Islet of Langerhans (tissue), 1 donor: ENCODE data around the gene GIT2.
"Not testable (repeated sequence)": the region's sequence is repeated elsewhere in the genome, so short reads cannot be mapped to it uniquely, and the experiment has no call there.

ENCODE experiments used
- FAIRE-seq: peaks from one replicate; lab custom pipeline; 2011; peaks lifted over from hg19 to GRCh38; lab: Jason Lieb, UNC

GIT2 gene

GRCh38 chr12:109944561-109945359 is 51.4 kb downstream of the GIT2 start:
- no peak for FAIRE-seq

DNA sequence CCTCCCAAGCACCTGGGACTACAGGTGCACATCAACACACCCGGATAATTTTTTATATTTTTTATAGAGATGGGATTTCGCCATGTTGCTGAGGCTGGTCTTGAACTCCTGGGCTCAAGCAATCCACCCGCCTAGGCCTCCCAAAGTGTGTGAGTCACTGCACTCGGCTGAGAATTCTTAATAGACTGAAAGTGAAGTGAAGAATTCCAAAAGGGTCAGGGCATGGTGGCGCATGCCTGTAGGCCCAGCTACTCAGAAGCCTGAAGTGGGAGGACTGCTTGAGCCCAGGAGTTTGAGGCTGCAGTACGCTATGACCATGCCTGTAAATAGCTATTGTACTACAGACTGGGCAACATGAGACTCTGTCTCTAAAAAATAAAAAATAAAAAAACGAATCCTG is 52.4 kb downstream of the GIT2 start:
- FAIRE-seq: no peak

DNA sequence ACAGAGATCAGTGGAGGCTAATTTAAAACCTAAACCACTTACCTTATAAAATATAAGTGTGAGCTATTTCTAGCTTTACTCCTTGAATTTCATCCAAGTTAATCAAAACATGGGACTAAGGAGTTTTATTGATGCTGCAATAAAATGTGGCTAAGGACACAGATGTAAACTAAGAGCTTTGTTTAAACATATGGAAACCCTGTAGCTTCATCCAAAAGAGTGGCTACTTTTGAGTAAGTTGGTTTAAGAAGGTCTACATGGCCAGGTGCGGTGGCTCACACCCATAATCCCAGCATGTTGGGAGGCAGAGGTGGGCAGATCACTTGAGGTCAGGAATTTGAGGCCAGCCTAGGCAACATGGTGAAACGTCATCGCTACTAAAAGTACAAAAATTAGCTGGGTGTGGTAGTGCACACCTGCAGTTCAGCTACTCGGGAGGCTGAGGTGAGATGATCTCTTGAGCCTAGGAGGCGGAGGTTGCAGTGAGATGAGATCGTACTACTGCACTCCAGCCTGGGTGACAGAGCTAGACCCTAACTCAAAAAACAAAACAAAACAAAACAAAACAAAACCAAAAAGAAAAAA is 55.7 kb downstream of the GIT2 start:
- no peak for FAIRE-seq

- no peak for FAIRE-seq
Measured at GRCh38 chr12:109939504-109939903, 56.7 kb downstream of the GIT2 start.

GRCh38 chr12:109938947-109939346 is 57.2 kb downstream of the GIT2 start:
- FAIRE-seq: no peak

- no peak for FAIRE-seq
Measured at GRCh38 chr12:109937371-109937770, 58.8 kb downstream of the GIT2 start.

- no peak for FAIRE-seq
Measured at GRCh38 chr12:109934026-109934425, 62.1 kb downstream of the GIT2 start.

GRCh38 chr12:109932878-109933503 is 63.2 kb downstream of the GIT2 start:
- no peak for FAIRE-seq

GRCh38 chr12:109931143-109931542 is 65.0 kb downstream of the GIT2 start:
- no peak for FAIRE-seq

- no peak for FAIRE-seq
Measured at GRCh38 chr12:109930028-109930800, 66.0 kb downstream of the GIT2 start.

- FAIRE-seq: not testable (repeated sequence)
Measured at GRCh38 chr12:109929326-109929725, 66.8 kb downstream of the GIT2 start.

GRCh38 chr12:109928058-109928656 is 68.0 kb downstream of the GIT2 start:
- no peak for FAIRE-seq

DNA sequence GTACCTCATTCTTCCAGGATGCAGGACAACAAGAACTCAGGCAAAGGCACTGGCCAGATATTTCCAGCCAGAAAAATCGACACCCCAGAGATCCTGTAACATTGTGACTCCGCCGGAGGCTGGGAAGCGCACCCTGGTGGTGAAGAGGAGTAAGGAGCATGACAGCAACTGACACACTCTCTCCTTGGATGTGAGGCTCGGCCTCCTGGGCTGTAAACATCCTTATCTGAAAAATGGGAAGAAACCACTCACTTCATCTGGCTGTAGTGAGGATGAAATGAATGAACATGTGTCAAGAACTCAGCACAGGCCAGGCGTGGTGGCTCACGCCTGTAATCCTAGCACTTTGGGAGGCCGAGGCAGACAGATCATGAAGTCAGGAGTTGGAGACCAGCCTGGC is 68.5 kb downstream of the GIT2 start:
- FAIRE-seq: no peak

DNA sequence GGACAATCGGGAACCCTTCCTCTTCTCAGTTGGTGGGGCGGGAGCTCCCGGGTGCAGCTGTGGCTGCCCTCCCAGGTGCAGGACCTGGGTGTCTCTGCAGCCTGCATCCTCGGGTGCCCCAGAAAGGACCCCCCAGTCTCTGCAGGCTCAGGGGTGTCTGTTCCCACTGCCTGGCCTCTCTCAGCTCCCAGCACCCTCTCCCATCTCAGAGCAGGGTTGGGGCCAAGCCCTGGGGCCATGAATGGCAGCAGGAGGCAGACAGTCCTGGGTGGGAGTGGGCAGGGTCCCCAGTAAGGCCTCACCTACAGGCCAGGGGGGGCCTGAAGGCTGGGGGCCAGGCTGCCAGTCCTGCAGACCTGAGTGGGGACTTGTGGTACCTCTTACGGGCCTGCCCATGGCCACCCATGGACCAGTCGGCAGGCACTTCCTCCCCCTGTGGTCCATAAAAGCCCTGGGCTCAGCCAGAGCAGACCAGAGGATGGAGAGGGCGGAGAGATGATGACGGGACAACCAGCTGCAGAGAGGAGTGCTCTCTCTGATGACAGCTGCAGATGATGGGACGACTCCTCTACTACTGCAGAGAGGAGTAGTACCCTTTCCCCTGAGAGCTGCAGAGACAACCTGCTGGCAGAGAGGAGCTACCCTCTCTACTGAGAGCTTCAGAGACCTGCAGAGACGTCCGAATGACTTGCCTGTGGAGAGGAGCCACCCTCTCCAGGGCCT is 69.5 kb downstream of the GIT2 start:
- FAIRE-seq: no peak

- no peak for FAIRE-seq
Measured at GRCh38 chr12:109926016-109926415, 70.2 kb downstream of the GIT2 start.

- FAIRE-seq: no peak
Measured at GRCh38 chr12:109925185-109925840, 70.9 kb downstream of the GIT2 start.

GRCh38 chr12:109923481-109924245 is 72.5 kb downstream of the GIT2 start:
- FAIRE-seq: no peak

- FAIRE-seq: no peak
Measured at GRCh38 chr12:109923038-109923437, 73.1 kb downstream of the GIT2 start.

- FAIRE-seq: no peak
Measured at GRCh38 chr12:109921982-109922381, 74.2 kb downstream of the GIT2 start.

GRCh38 chr12:109920261-109920780 is 75.8 kb downstream of the GIT2 start:
- no peak for FAIRE-seq
